HCT116 (cell line): Measurements from ENCODE around the gene TM9SF2. TPM values are rescaled to one million over a fixed set of nuclear protein-coding genes. Genes with fewer than 3 reads are reported as not detected.

ENCODE experiments used
- ATAC-seq: fragments of 200-7000 bp; cut with Tn5 transposase; 2 replicates; pipeline ENCODE4 v1.9.1; 2020; ENCODE audit warnings: mild to moderate bottlenecking, moderate library complexity
- BruUV-seq: library from RNA; stranded (reverse); fragments of 400-500 nt; replicated peaks from 2 replicates; lab custom pipeline; 2021; lab: Mats Ljungman, UMichigan
- CTCF ChIA-PET: fragments of 300-600 bp; sonication (Branson Sonifier 250); formaldehyde crosslinking; loops from one replicate; lab custom pipeline; 2021; ENCODE audit warnings: antibody characterized with exemption; lab: Charles Lee
- POLR2A ChIA-PET: fragments of 300-600, 350-600 bp; sonication (Branson Sonifier 250); formaldehyde crosslinking; loops from one replicate; lab custom pipeline; 2021; ENCODE audit warnings: antibody characterized with exemption; lab: Charles Lee
- RAD21 ChIA-PET, 2 experiments: fragments of 300-600 bp; sonication (Branson Sonifier 250); formaldehyde crosslinking; loops; one replicate each; lab custom pipeline; 2023; ENCODE audit warnings: low total read pairs in 2 of 2; ENCODE audit not compliant: uncharacterized antibody in 2 of 2, unreplicated experiment in 2 of 2, low non-redundant PET in 1 of 2; lab: Charles Lee
- DNase-seq: peaks from one replicate; pipeline ENCODE4 v3.0.0-alpha.2; 2010; ENCODE audit warnings: low read depth, low spot score
- H2AFZ ChIP-seq: fragments of 200-600 bp; shearing (Covaris generic), sonication (generic); 2 replicates; pipeline ENCODE4 v1.6.1; 2017; ENCODE audit warnings: low read depth, mixed run types, mixed read lengths, antibody characterized with exemption, low read length; ENCODE audit not compliant: poor library complexity, severe bottlenecking
- H3K27ac ChIP-seq: 2 replicates; pipeline ENCODE4 v1.5.1; 2012; ENCODE audit warnings: low read depth, low read length
- H3K27me3 ChIP-seq: fragments of 200-600 bp; sonication (generic); 2 replicates; pipeline ENCODE4 v1.6.1; 2016; ENCODE audit warnings: mixed run types, low read length, mixed read lengths; ENCODE audit not compliant: insufficient read depth
- H3K36me3 ChIP-seq, 2 experiments: fragments of 200-500 bp in 1 of 2; fragments of 200-600 bp in 1 of 2; sonication (Bioruptor generic) in 1 of 2; sonication (generic) in 1 of 2; 2 replicates each; pipeline versions ENCODE4 v1.5.1 to v1.6.1; 2014 to 2016; ENCODE audit warnings: low read length in 2 of 2, inconsistent platforms in 1 of 2, mixed read lengths in 1 of 2, mixed run types in 1 of 2; ENCODE audit not compliant: insufficient read depth in 2 of 2, control insufficient read depth in 1 of 2
- H3K4me1 ChIP-seq, 2 experiments: fragments of 200-600 bp in 1 of 2; sonication (generic) in 1 of 2; 2 replicates each; pipeline versions ENCODE4 v1.5.1 to v1.6.1; 2012 to 2017; ENCODE audit warnings: low read length in 2 of 2, inconsistent platforms in 1 of 2, mild to moderate bottlenecking in 1 of 2, mixed read lengths in 1 of 2, mixed run types in 1 of 2, moderate library complexity in 1 of 2; ENCODE audit not compliant: insufficient read depth in 2 of 2, control insufficient read depth in 1 of 2
- H3K4me2 ChIP-seq: fragments of 200-600 bp; sonication (generic); 2 replicates; pipeline ENCODE4 v1.6.1; 2017; ENCODE audit warnings: mixed run types, low read length, mixed read lengths
- H3K4me3 ChIP-seq, 2 experiments: fragments of 200-600 bp in 1 of 2; sonication (generic) in 1 of 2; replicated peaks in 1 of 2; 2 replicates each; pipeline ENCODE4 v1.5.1; 2011 to 2016; ENCODE audit warnings: low read length in 2 of 2, control low read depth in 1 of 2, low read depth in 1 of 2, mild to moderate bottlenecking in 1 of 2, mixed read lengths in 1 of 2, mixed run types in 1 of 2
- H3K79me2 ChIP-seq: fragments of 200-600 bp; sonication (generic); 2 replicates; pipeline ENCODE4 v1.6.1; 2017; ENCODE audit warnings: mild to moderate bottlenecking, mixed run types, low read length, moderate library complexity, mixed read lengths; ENCODE audit not compliant: insufficient read depth
- H3K9ac ChIP-seq: fragments of 200-600 bp; sonication (generic); 2 replicates; pipeline ENCODE4 v1.6.1; 2016; ENCODE audit warnings: low read length, mixed read lengths
- H3K9me2 ChIP-seq: fragments of 200-600 bp; sonication (generic), shearing (Covaris generic); 2 replicates; pipeline ENCODE4 v1.6.1; 2017; ENCODE audit warnings: mixed run types, mild to moderate bottlenecking, moderate library complexity; ENCODE audit not compliant: insufficient read depth
- H3K9me3 ChIP-seq, 2 experiments: fragments of 200-500 bp in 1 of 2; fragments of 200-600 bp in 1 of 2; sonication (Bioruptor generic) in 1 of 2; sonication (generic) in 1 of 2; 2 replicates each; pipeline ENCODE4 v1.6.1; 2014 to 2017; ENCODE audit warnings: low read length in 2 of 2, mixed read lengths in 2 of 2, inconsistent platforms in 1 of 2, low read depth in 1 of 2, mild to moderate bottlenecking in 1 of 2, mixed run types in 1 of 2, moderate library complexity in 1 of 2; ENCODE audit not compliant: control insufficient read depth in 1 of 2, insufficient read depth in 1 of 2
- H4K20me1 ChIP-seq: fragments of 200-600 bp; sonication (generic), shearing (Covaris generic); 2 replicates; pipeline ENCODE4 v1.6.1; 2017; ENCODE audit warnings: mixed run types, mild to moderate bottlenecking, moderate library complexity; ENCODE audit not compliant: insufficient read depth
- EGR1 ChIP-seq: IDR thresholded peaks from 2 replicates; pipeline ENCODE4 v1.6.1; 2012; ENCODE audit warnings: low read depth
- ELF1 ChIP-seq: IDR thresholded peaks from 2 replicates; pipeline ENCODE4 v1.6.1; 2012; ENCODE audit warnings: low read depth, borderline replicate concordance
- EZH2 ChIP-seq: fragments of 200-600 bp; sonication (generic); IDR thresholded peaks from 2 replicates; pipeline ENCODE4 v1.6.1; 2017; ENCODE audit warnings: antibody characterized with exemption, mixed run types
- FOSL1 ChIP-seq: IDR thresholded peaks from 2 replicates; pipeline ENCODE4 v1.6.1; 2012; ENCODE audit warnings: low read depth
- JUND ChIP-seq: IDR thresholded peaks from 2 replicates; pipeline ENCODE4 v1.6.1; 2012
- POLR2A ChIP-seq: IDR thresholded peaks from 2 replicates; pipeline ENCODE4 v1.7.0; 2011; ENCODE audit warnings: borderline replicate concordance; ENCODE audit not compliant: insufficient read depth, insufficient read length; ENCODE audit errors: extremely low read depth
- POLR2AphosphoS5 ChIP-seq: IDR thresholded peaks from 2 replicates; pipeline ENCODE4 v1.6.1; 2011; ENCODE audit warnings: mild to moderate bottlenecking, low read depth, low read length, moderate library complexity
- RAD21 ChIP-seq: IDR thresholded peaks from 2 replicates; pipeline ENCODE4 v1.6.1; 2012; ENCODE audit warnings: low read depth, mild to moderate bottlenecking
- SIN3A ChIP-seq: IDR thresholded peaks from 2 replicates; pipeline ENCODE4 v1.6.1; 2012; ENCODE audit warnings: low read depth
- SP1 ChIP-seq: IDR thresholded peaks from 2 replicates; pipeline ENCODE4 v1.6.1; 2012; ENCODE audit warnings: low read depth
- SRF ChIP-seq: IDR thresholded peaks from 2 replicates; pipeline ENCODE4 v1.6.1; 2012; ENCODE audit warnings: low read depth
- YY1 ChIP-seq: IDR thresholded peaks from 2 replicates; pipeline ENCODE4 v1.6.1; 2011; ENCODE audit warnings: low read length, low read depth, moderate library complexity, mild to moderate bottlenecking; ENCODE audit not compliant: insufficient replicate concordance; ENCODE audit errors: extremely low read depth
- intact Hi-C: fragments of 100-400 bp; cut with micrococcal nuclease; formaldehyde crosslinking; loops from 2 replicates; pipeline ENCODE4 v1.10.0; 2022
- total RNA-seq: library from RNA; stranded (reverse); gene quantifications from one replicate; pipeline ENCODE4 v1.2.1, GENCODE V29; 2021; ENCODE audit not compliant: unreplicated experiment
- TF ChIP-seq, protein P1 (sequence below): IDR thresholded peaks from 2 replicates; pipeline ENCODE4 v1.6.1; 2011; ENCODE audit warnings: mild to moderate bottlenecking, low read length, moderate library complexity; ENCODE audit not compliant: insufficient replicate concordance; ENCODE audit errors: extremely low read depth
- TF ChIP-seq, protein P2 (sequence below): IDR thresholded peaks from 2 replicates; pipeline ENCODE4 v1.6.1; 2012
- TF ChIP-seq, protein P3 (sequence below), 3 experiments: fragments of 200-600 bp in 1 of 3; sonication (generic) in 1 of 3; IDR thresholded peaks in 2 of 3; conservative IDR thresholded peaks in 1 of 3; 2 replicates each; pipeline ENCODE4 v1.5.1; 2012 to 2017; ENCODE audit warnings: low read depth in 2 of 3, low read length in 2 of 3, antibody characterized with exemption in 1 of 3, borderline replicate concordance in 1 of 3, control low read depth in 1 of 3, mild to moderate bottlenecking in 1 of 3, mixed read lengths in 1 of 3, mixed run types in 1 of 3, moderate library complexity in 1 of 3; ENCODE audit not compliant: insufficient read depth in 1 of 3

TM9SF2 gene
- total RNA-seq, 1 experiment from 2014 or later = 77.8 TPM

DNA sequence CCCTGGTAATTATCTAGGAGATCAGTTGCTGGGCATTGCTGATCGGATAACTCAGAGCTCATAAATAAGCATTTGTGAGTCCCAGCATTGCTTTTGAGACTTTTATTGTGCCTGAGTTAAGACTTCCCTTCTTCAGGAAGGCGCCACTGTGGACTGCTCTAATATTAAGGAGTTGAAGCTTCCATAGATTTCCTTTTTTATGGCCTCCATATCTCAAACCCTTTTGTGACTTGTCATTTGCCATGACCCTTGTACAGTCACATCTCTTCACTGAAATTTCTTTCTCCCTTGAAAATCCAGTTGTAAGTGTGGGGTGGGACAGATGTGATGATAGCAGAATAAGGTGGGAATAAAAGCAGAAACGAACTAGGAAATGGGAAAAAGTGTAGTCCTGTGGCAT is 6.3 kb downstream of the TM9SF2 start:
- H3K4me2 ChIP-seq = no peak overlapping the region
- H3K9ac ChIP-seq = no peak overlapping the region
- ATAC-seq = no peak
- ChIA-PET CTCF (no interaction called here), RAD21 (no interaction called here), POLR2A (interaction anchor here (1.1 kb wide), 1 partner anchor 9 kb away, joined by 3 read pairs; no protein-coding TSS in a partner anchor)
- H4K20me1 ChIP-seq = peaks cover 11% of the 10 kb centered on the region; the same call in 1 of the 2 replicates
- H3K79me2 ChIP-seq = peaks cover 100% of the 10 kb centered on the region
- peaks cover 0 to 22% of the 10 kb centered on the region in 2 experiments; a peak in 2 of 4 replicates for H3K36me3 ChIP-seq
- H3K4me1 ChIP-seq = peaks cover 18 to 25% of the 10 kb centered on the region in 2 experiments
- intact Hi-C loops = no loop called here
- no peak for TF ChIP-seq EGR1
- H3K9me2 ChIP-seq = no peaks in the 10 kb centered on the region
- no TSS peak for BruUV-seq
- peaks cover 0 to 8% of the 10 kb centered on the region in 2 experiments; a peak in 2 of 4 replicates for H3K9me3 ChIP-seq
- H3K27ac ChIP-seq = no peak overlapping the region
- H2AFZ ChIP-seq = no peak overlapping the region
- H3K27me3 ChIP-seq = no peaks in the 10 kb centered on the region
- no peak for DNase-seq
- H3K4me3 ChIP-seq = no peak overlapping the region

DNA sequence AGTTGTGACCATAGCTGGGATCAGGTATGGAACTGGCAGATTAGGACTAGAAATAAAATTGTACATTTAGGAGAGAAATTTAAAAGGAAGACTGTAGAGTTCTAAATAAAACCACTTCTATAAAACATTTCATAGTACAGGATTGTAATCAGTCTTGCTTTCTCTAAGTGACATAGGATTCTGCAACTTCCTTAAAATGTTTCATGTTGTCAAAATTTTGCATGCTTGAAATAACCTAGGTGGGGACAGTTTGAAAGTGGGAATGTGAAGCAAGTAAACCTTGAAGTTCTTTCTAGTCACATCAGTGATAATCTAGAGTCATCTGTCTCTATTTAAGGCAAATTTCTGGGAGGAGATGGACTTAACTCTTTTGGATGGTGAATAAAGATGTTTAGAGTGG is 6.7 kb downstream of the TM9SF2 start:
- CTCF ChIA-PET = no interaction called here
- H3K9me2 ChIP-seq = no peaks in the 10 kb centered on the region
- H3K27ac ChIP-seq = no peak overlapping the region
- DNase-seq (no peak), ATAC-seq (no peak)
- no peak overlapping the region for H3K9ac ChIP-seq
- POLR2A ChIA-PET = no interaction called here
- RAD21 ChIA-PET = no interaction called here
- H3K27me3 ChIP-seq = no peaks in the 10 kb centered on the region
- intact Hi-C loops = no loop called here
- no peak for TF ChIP-seq SIN3A
- no peak for TF ChIP-seq SP1
- no peak for TF ChIP-seq POLR2AphosphoS5
- no peak for TF ChIP-seq JUND
- no peak for TF ChIP-seq FOSL1
- TF ChIP-seq POLR2A = no peak
- no peak for TF ChIP-seq SRF
- no peak for TF ChIP-seq YY1
- no peak for TF ChIP-seq ELF1
- TF ChIP-seq RAD21 = no peak
- no peak for TF ChIP-seq EZH2
- TF ChIP-seq, protein P1, sequence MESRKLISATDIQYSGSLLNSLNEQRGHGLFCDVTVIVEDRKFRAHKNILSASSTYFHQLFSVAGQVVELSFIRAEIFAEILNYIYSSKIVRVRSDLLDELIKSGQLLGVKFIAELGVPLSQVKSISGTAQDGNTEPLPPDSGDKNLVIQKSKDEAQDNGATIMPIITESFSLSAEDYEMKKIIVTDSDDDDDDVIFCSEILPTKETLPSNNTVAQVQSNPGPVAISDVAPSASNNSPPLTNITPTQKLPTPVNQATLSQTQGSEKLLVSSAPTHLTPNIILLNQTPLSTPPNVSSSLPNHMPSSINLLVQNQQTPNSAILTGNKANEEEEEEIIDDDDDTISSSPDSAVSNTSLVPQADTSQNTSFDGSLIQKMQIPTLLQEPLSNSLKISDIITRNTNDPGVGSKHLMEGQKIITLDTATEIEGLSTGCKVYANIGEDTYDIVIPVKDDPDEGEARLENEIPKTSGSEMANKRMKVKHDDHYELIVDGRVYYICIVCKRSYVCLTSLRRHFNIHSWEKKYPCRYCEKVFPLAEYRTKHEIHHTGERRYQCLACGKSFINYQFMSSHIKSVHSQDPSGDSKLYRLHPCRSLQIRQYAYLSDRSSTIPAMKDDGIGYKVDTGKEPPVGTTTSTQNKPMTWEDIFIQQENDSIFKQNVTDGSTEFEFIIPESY = no peak
- TF ChIP-seq, protein P2, sequence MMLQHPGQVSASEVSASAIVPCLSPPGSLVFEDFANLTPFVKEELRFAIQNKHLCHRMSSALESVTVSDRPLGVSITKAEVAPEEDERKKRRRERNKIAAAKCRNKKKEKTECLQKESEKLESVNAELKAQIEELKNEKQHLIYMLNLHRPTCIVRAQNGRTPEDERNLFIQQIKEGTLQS = no peak
- no peak for TF ChIP-seq EGR1
- TF ChIP-seq, protein P3, sequence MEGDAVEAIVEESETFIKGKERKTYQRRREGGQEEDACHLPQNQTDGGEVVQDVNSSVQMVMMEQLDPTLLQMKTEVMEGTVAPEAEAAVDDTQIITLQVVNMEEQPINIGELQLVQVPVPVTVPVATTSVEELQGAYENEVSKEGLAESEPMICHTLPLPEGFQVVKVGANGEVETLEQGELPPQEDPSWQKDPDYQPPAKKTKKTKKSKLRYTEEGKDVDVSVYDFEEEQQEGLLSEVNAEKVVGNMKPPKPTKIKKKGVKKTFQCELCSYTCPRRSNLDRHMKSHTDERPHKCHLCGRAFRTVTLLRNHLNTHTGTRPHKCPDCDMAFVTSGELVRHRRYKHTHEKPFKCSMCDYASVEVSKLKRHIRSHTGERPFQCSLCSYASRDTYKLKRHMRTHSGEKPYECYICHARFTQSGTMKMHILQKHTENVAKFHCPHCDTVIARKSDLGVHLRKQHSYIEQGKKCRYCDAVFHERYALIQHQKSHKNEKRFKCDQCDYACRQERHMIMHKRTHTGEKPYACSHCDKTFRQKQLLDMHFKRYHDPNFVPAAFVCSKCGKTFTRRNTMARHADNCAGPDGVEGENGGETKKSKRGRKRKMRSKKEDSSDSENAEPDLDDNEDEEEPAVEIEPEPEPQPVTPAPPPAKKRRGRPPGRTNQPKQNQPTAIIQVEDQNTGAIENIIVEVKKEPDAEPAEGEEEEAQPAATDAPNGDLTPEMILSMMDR (IDR thresholded peaks at IDR 0.05 in 2 of 3, conservative IDR thresholded peaks at IDR 0.05 in 1 of 3; ENCODE audit: borderline replicate concordance in 1 of 3, insufficient read depth in 1 of 3, low read depth in 2 of 3, low read length in 2 of 3) = no peak
- H3K9me3 ChIP-seq = peaks cover 0 to 8% of the 10 kb centered on the region in 2 experiments; a peak in 2 of 4 replicates
- H3K79me2 ChIP-seq = peaks cover 100% of the 10 kb centered on the region
- peaks cover 14 to 21% of the 10 kb centered on the region in 2 experiments for H3K4me1 ChIP-seq
- H4K20me1 ChIP-seq = peaks cover 11% of the 10 kb centered on the region; the same call in 1 of the 2 replicates
- H3K4me3 ChIP-seq = no peak overlapping the region
- BruUV-seq = no TSS peak
- H2AFZ ChIP-seq = no peak overlapping the region
- H3K36me3 ChIP-seq = peaks cover 0 to 22% of the 10 kb centered on the region in 2 experiments; a peak in 2 of 4 replicates
- H3K4me2 ChIP-seq = no peak overlapping the region
